ENCODE measurements around the gene TSPY1. TPM values are rescaled to one million over a fixed set of nuclear protein-coding genes. Genes with fewer than 3 reads are reported as not detected.
"Not testable (repeated sequence)": the region's sequence is repeated elsewhere in the genome, so short reads cannot be mapped to it uniquely, and the experiment has no call there.

TSPY1 gene
- total RNA-seq (not detected), polyA plus RNA-seq (not detected)

- H3K9me3 ChIP-seq (ENCODE audit: control insufficient read depth in 4 of 4, low read length in 3 of 4); H3K4me1 ChIP-seq (ENCODE audit: control insufficient read depth in 4 of 4, insufficient read depth in 4 of 4, low read length in 3 of 4); H3K27me3 ChIP-seq (ENCODE audit: control insufficient read depth in 4 of 4, insufficient read depth in 4 of 4, low read length in 3 of 4); H3K27ac ChIP-seq (ENCODE audit: low read depth in 1 of 2, low read length in 2 of 2); H3K4me3 ChIP-seq (ENCODE audit: low read depth in 1 of 3, low read length in 3 of 3); H3K9ac ChIP-seq (ENCODE audit: low read depth in 1 of 2, low read length in 2 of 2); DNase-seq (ENCODE audit: low spot score); H3K36me3 ChIP-seq (ENCODE audit: control insufficient read depth in 4 of 4, insufficient read depth in 3 of 4, low read depth in 1 of 4, low read length in 3 of 4): not testable (repeated sequence)
- 78% methylated on average over 16 of the region's 25 CpGs for WGBS
These were observed at the start of gene TSPY1 for GRCh38 chrY:9466655-9467054. TSS of gene TSPY1 (plus strand) at chrY:9466955. CDS start at chrY:9467001, 46 bp downstream.

- not testable (repeated sequence) for H3K27ac ChIP-seq (ENCODE audit: low read depth in 1 of 2, low read length in 2 of 2); H3K27me3 ChIP-seq (ENCODE audit: control insufficient read depth in 4 of 4, insufficient read depth in 4 of 4, low read length in 3 of 4); H3K9ac ChIP-seq (ENCODE audit: low read depth in 1 of 2, low read length in 2 of 2); H3K36me3 ChIP-seq (ENCODE audit: control insufficient read depth in 4 of 4, insufficient read depth in 3 of 4, low read depth in 1 of 4, low read length in 3 of 4); H3K9me3 ChIP-seq (ENCODE audit: control insufficient read depth in 4 of 4, low read length in 3 of 4); H3K4me1 ChIP-seq (ENCODE audit: control insufficient read depth in 4 of 4, insufficient read depth in 4 of 4, low read length in 3 of 4); H3K4me3 ChIP-seq (ENCODE audit: low read depth in 1 of 3, low read length in 3 of 3); DNase-seq (ENCODE audit: low spot score)
- WGBS = no CpG with 5 or more reads among the region's 26 CpGs
These were observed 20.2 kb downstream of the TSPY1 start, which contains the start of gene TSPY9 for GRCh38 chrY:9486967-9487366. TSS of gene TSPY9 (plus strand) at chrY:9487267. CDS start at chrY:9487313, 46 bp downstream.

GRCh38 chrY:9504396-9504795, 37.6 kb downstream of the TSPY1 start:
- WGBS = 69% methylated on average over 2 of the region's 6 CpGs
- H3K36me3 ChIP-seq (ENCODE audit: control insufficient read depth in 4 of 4, insufficient read depth in 3 of 4, low read depth in 1 of 4, low read length in 3 of 4); H3K4me1 ChIP-seq (ENCODE audit: control insufficient read depth in 4 of 4, insufficient read depth in 4 of 4, low read length in 3 of 4); H3K27ac ChIP-seq (ENCODE audit: low read depth in 1 of 2, low read length in 2 of 2); H3K27me3 ChIP-seq (ENCODE audit: control insufficient read depth in 4 of 4, insufficient read depth in 4 of 4, low read length in 3 of 4); H3K4me3 ChIP-seq (ENCODE audit: low read depth in 1 of 3, low read length in 3 of 3); DNase-seq (ENCODE audit: low spot score); H3K9me3 ChIP-seq (ENCODE audit: control insufficient read depth in 4 of 4, low read length in 3 of 4); H3K9ac ChIP-seq (ENCODE audit: low read depth in 1 of 2, low read length in 2 of 2): not testable (repeated sequence)

- DNase-seq (ENCODE audit: low spot score); H3K9me3 ChIP-seq (ENCODE audit: control insufficient read depth in 4 of 4, low read length in 3 of 4); H3K27me3 ChIP-seq (ENCODE audit: control insufficient read depth in 4 of 4, insufficient read depth in 4 of 4, low read length in 3 of 4); H3K27ac ChIP-seq (ENCODE audit: low read depth in 1 of 2, low read length in 2 of 2); H3K36me3 ChIP-seq (ENCODE audit: control insufficient read depth in 4 of 4, insufficient read depth in 3 of 4, low read depth in 1 of 4, low read length in 3 of 4); H3K4me1 ChIP-seq (ENCODE audit: control insufficient read depth in 4 of 4, insufficient read depth in 4 of 4, low read length in 3 of 4); H3K4me3 ChIP-seq (ENCODE audit: low read depth in 1 of 3, low read length in 3 of 3); H3K9ac ChIP-seq (ENCODE audit: low read depth in 1 of 2, low read length in 2 of 2): not testable (repeated sequence)
- WGBS = 81% methylated on average over 7 of the region's 12 CpGs
These were observed 49.5 kb downstream of the TSPY1 start for GRCh38 chrY:9516287-9516686.

Other genes starting within 250 kb of the TSPY1 start
- not detected for gene TSPY4, start 129.5 kb upstream of the TSPY1 start, total RNA-seq
- gene TSPY4, start 129.5 kb upstream of the TSPY1 start, polyA plus RNA-seq = not detected
- gene TSPY8, start 109.2 kb upstream of the TSPY1 start, total RNA-seq = not detected
- gene TSPY8, start 109.2 kb upstream of the TSPY1 start, polyA plus RNA-seq = not detected
- not detected for gene TSPY3, start 68.5 kb upstream of the TSPY1 start, total RNA-seq
- not detected for gene TSPY3, start 68.5 kb upstream of the TSPY1 start, polyA plus RNA-seq
- not detected for gene TSPY9, start 20.3 kb downstream of the TSPY1 start, total RNA-seq
- not detected for gene TSPY9, start 20.3 kb downstream of the TSPY1 start, polyA plus RNA-seq
- gene TSPY10, start 60.9 kb downstream of the TSPY1 start, total RNA-seq = not detected
- gene TSPY10, start 60.9 kb downstream of the TSPY1 start, polyA plus RNA-seq = not detected

Data from liver (tissue), 9 donors.